Cardiac muscle cell (in vitro differentiated cells and primary cell): ENCODE data around the gene UNC5A. TPM values are rescaled to one million over a fixed set of nuclear protein-coding genes. Genes with fewer than 3 reads are reported as not detected.

Experiments used
- DNase-seq, 2 donors: peaks; one replicate each; pipeline versions ENCODE4 v3.0.0 to v3.0.0-alpha.2; 2010 to 2017; ENCODE audit warnings: low read depth in 1 of 2, low spot score in 1 of 2
- H3K27ac ChIP-seq: fragments of 200-600 bp; sonication (generic); 2 replicates; pipeline ENCODE4 v1.5.1; 2016
- H3K27me3 ChIP-seq: fragments of 200-600 bp; sonication (generic); 2 replicates; pipeline ENCODE4 v1.6.0; 2016; ENCODE audit warnings: control low read depth
- H3K36me3 ChIP-seq: fragments of 200-600 bp; sonication (generic); 2 replicates; pipeline ENCODE4 v1.5.1; 2016; ENCODE audit warnings: control low read depth
- H3K4me1 ChIP-seq: fragments of 200-600 bp; sonication (generic); 2 replicates; pipeline ENCODE4 v1.8.1; 2017; ENCODE audit warnings: low read depth, mild to moderate bottlenecking, mixed run types
- H3K4me3 ChIP-seq: fragments of 200-600 bp; sonication (generic); 2 replicates; pipeline ENCODE4 v1.5.1; 2016; ENCODE audit warnings: mild to moderate bottlenecking
- H3K9me3 ChIP-seq: fragments of 200-600 bp; sonication (generic); 2 replicates; pipeline ENCODE4 v1.5.1; 2017; ENCODE audit warnings: low read depth, mild to moderate bottlenecking, control low read depth
- polyA plus RNA-seq: library from polyadenylated mRNA; unstranded; fragments of >200 nt; fragmentation: Nextera tagmentation; extraction: Ambion mirVana; gene quantifications from 2 replicates; pipeline ENCODE4 v1.2.1, GENCODE V29; 2016
- total RNA-seq: library from RNA; depleted of rRNA; stranded (reverse); fragments of >200 nt; gene quantifications from 2 replicates; pipeline ENCODE4 v1.2.3, GENCODE V29; 2016
- TF ChIP-seq, protein P1 (sequence below): IDR thresholded peaks from 2 replicates; pipeline ENCODE4 v1.5.1; 2012; ENCODE audit warnings: low read depth, mild to moderate bottlenecking, low read length

The UNC5A gene
- total and polyA plus RNA-seq, 2 experiments from 2014 or later, result 0.26 to 0.86 TPM

DNA sequence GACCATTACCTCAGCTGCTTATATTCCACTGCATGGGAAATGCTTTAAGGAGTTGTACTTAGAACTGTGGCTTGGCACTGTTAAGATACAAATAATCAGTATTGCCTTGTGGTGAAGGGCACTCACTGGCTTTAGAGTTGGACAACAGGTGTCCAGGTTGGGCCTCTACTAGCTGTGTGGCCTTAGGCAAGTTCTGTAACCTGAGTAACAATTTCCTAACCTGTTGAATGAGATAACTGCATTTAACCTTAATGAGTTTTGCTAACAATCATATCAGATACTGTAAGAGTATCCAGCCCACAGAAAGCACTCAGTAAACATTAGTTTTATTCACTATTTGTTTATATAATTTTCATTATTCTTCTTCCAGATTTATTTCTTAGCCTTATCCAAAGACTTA, 106.0 kb downstream of the UNC5A start:
- peaks cover 3% of the 10 kb centered on the region for H3K36me3 ChIP-seq
- no peak for DNase-seq

DNA sequence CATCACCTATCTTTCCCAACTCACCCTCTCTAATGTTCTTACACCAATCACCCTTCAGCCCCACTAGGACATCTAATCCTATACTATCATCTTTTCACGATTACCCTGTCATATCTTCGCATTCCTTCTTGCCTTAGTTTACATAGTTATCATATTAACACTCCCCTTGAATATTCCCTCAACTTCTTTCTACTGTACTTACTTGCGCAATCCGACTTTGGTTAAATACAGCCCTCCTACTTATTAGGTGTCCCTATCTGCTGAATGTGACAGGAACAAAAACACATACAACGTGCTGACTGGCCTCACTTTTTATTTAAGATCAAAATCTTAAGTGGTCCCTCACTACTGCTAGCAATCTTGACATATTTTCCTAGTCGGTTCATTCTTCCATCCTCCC, 108.3 kb downstream of the UNC5A start:
- Histone ChIP-seq H3K36me3 (peaks cover 3% of the 10 kb centered on the region), H3K27me3 (no peaks in the 10 kb centered on the region), H3K4me3 (no peak overlapping the region), H3K4me1 (peaks cover 13% of the 10 kb centered on the region), H3K9me3 (no peaks in the 10 kb centered on the region), H3K27ac (no peak overlapping the region)
- TF ChIP-seq, protein P1, sequence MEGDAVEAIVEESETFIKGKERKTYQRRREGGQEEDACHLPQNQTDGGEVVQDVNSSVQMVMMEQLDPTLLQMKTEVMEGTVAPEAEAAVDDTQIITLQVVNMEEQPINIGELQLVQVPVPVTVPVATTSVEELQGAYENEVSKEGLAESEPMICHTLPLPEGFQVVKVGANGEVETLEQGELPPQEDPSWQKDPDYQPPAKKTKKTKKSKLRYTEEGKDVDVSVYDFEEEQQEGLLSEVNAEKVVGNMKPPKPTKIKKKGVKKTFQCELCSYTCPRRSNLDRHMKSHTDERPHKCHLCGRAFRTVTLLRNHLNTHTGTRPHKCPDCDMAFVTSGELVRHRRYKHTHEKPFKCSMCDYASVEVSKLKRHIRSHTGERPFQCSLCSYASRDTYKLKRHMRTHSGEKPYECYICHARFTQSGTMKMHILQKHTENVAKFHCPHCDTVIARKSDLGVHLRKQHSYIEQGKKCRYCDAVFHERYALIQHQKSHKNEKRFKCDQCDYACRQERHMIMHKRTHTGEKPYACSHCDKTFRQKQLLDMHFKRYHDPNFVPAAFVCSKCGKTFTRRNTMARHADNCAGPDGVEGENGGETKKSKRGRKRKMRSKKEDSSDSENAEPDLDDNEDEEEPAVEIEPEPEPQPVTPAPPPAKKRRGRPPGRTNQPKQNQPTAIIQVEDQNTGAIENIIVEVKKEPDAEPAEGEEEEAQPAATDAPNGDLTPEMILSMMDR, result no peak
- DNase-seq, result no peak

More for the DNA sequence above, 106.0 kb downstream of the UNC5A start:
- no peaks in the 10 kb centered on the region for H3K27me3 ChIP-seq
- no peaks in the 10 kb centered on the region for H3K9me3 ChIP-seq
- TF ChIP-seq, protein P1, result no peak
- H3K4me1 ChIP-seq, result no peaks in the 10 kb centered on the region
- H3K27ac ChIP-seq, result peak overlapping the region; percentile 19
- no peak overlapping the region for H3K4me3 ChIP-seq

DNA sequence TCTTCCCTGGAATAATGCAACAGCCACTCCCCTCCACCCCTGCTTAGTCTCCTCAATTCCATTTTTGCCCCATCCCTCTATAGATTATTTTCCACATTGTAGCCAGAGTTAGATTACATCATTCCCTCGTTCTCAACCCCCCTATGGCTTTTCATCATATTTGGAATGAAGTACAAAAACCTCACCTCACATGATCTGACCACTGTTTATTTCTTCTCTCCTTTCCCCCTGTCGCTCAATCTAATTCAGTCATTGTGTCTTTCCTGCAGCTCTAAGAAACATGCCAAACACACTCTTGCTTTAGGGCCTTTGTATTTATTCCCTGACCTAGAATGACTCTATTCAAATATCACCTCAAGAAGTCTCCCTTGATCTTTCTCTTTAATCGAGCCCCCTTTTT, 111.4 kb downstream of the UNC5A start:
- Histone ChIP-seq H3K36me3 (peaks cover 3% of the 10 kb centered on the region), H3K27me3 (no peaks in the 10 kb centered on the region), H3K9me3 (no peaks in the 10 kb centered on the region), H3K27ac (no peak overlapping the region), H3K4me3 (no peak overlapping the region), H3K4me1 (peaks cover 13% of the 10 kb centered on the region)
- DNase-seq, result no peak
- TF ChIP-seq, protein P1, result no peak

DNA sequence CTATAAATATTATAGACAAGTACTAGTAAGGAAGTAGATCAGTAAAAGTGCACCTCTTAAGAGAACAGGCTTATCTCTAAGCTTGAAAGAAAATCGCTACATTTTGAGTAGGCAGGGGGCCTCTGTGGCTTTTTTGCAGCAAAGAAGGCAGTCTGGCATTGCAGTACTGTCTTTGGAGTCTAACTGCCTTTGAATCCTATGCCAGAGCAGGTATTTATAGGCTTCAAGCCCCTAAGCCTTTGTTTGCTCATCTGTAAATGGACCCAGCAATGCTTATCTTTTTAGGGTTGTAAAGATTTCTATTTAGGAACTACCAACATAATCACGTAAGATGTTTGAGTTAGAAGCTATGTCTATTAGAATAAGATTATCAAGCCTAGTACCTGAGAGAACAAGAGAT, 112.5 kb downstream of the UNC5A start:
- DNase-seq, result no peak

DNA sequence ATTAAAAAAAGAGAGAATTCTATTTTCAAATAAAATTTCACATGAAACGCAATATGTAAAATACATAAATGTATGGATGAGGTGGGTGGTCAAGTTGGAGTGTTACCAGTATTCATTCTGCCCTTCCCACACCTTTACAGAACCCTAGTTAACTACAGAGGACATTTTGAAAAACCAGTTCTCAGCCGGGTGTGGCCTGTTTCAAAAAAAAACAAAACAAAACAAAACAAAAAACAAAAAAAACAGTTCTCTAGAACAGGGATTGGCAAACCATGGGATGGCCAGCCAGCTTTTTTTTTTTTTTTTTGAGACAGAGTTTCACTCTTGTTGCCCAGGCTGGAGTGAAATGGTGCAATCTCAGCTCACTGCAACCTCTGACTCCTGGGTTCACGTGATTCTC, 117.2 kb downstream of the UNC5A start:
- Histone ChIP-seq H3K27me3 (no peaks in the 10 kb centered on the region), H3K27ac (no peak overlapping the region), H3K4me3 (no peak overlapping the region), H3K36me3 (no peaks in the 10 kb centered on the region), H3K9me3 (no peaks in the 10 kb centered on the region), H3K4me1 (peaks cover 8% of the 10 kb centered on the region)
- DNase-seq, result no peak
- TF ChIP-seq, protein P1, result no peak

More for the DNA sequence above, 112.5 kb downstream of the UNC5A start:
- Histone ChIP-seq H3K4me1 (peaks cover 13% of the 10 kb centered on the region), H3K4me3 (no peak overlapping the region), H3K9me3 (no peaks in the 10 kb centered on the region), H3K27me3 (no peaks in the 10 kb centered on the region), H3K27ac (no peak overlapping the region), H3K36me3 (peaks cover 3% of the 10 kb centered on the region)
- TF ChIP-seq, protein P1, result no peak

DNA sequence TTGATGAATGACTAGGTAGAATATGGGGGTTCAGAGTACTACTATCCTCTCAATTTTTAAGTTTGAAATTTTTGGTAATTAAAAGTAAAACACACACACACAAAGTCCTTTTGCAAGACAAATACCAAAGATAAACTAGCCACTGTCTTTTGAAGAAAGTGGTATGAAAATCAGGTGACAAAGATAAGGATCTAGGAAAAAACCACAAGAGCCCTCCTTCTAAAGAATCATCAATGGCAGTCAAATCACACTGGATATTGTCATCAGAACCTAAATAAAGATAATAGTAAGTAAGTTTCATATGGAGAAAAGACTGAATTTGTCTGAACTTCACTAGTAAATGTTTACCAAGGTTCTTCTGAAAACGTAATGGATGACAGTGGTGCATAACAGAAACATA, 119.3 kb downstream of the UNC5A start:
- H3K27ac ChIP-seq, result no peak overlapping the region
- no peaks in the 10 kb centered on the region for H3K9me3 ChIP-seq
- H3K27me3 ChIP-seq, result no peaks in the 10 kb centered on the region
- peaks cover 2% of the 10 kb centered on the region for H3K36me3 ChIP-seq
- H3K4me1 ChIP-seq, result no peaks in the 10 kb centered on the region
- TF ChIP-seq, protein P1, result no peak
- no peak for DNase-seq
- H3K4me3 ChIP-seq, result no peak overlapping the region
